T-helper 1 cell treated with Interleukin-12 subunit alpha and Interleukin-12 subunit beta and Interleukin-4 antibody, amounts not matched to agents 30 ng/mL and 1 ng/mL, for 36 hours (primary cell): Measurements from ENCODE around the gene RPE65. TPM values are rescaled to one million over a fixed set of nuclear protein-coding genes. Genes with fewer than 3 reads are reported as not detected.
"Not testable (repeated sequence)": the region's sequence is repeated elsewhere in the genome, so short reads cannot be mapped to it uniquely, and the experiment has no call there.

Experiments used
- intact Hi-C: fragments of 100-400 bp; cut with micrococcal nuclease; formaldehyde crosslinking; loops from one replicate; pipeline ENCODE4 v1.15.1; 2024
- total RNA-seq: library from RNA; stranded (reverse); gene quantifications from 2 replicates; pipeline ENCODE4 v1.2.3, GENCODE V29; 2022

Gene RPE65
- not detected in 2 replicates for total RNA-seq

GRCh38 chr1:68449901-68450300, at the start of gene RPE65:
TSS of gene RPE65 (minus strand) at chr1:68449954. CDS start at chr1:68449905, 49 bp downstream.
- intact Hi-C loops: no loop called here

GRCh38 chr1:68497358-68497698, 47.6 kb upstream of the RPE65 start:
- intact Hi-C loops: loop anchor here (1.0 to 10.0 kb wide), 8 partner anchors 15 to 1913 kb away; partner anchors contain the start of genes DNAI4, GADD45A, LRRC7 and MIER1

- intact Hi-C loops: loop anchor here (1.0 to 10.0 kb wide), 9 partner anchors 9 to 1913 kb away; partner anchors contain the start of genes DNAI4, GADD45A, LRRC7 and MIER1
Measured at GRCh38 chr1:68496680-68497357, 47.1 kb upstream of the RPE65 start, which contains the start of gene DEPDC1. TSS of gene DEPDC1 (minus strand) at chr1:68497082. CDS start at chr1:68496999, 83 bp downstream.

- intact Hi-C loops: loop anchor here (1.0 to 10.0 kb wide), 8 partner anchors 8 to 1725 kb away; partner anchors contain the start of genes DNAI4, GADD45A, LRRC7 and MIER1
Measured at GRCh38 chr1:68495968-68496679, 46.4 kb upstream of the RPE65 start.

GRCh38 chr1:68495532-68495931, 45.8 kb upstream of the RPE65 start:
- intact Hi-C loops: loop anchor here (5.0 to 10.0 kb wide), 4 partner anchors 758 to 1571 kb away; partner anchors contain the start of genes DNAI4, LRRC7, MIER1 and SERBP1

- intact Hi-C loops: loop anchor here (10.0 kb wide), 3 partner anchors 1058 to 1568 kb away; partner anchors contain the start of genes DNAI4, LRRC7, MIER1 and SERBP1
Measured at GRCh38 chr1:68493193-68493592, 43.4 kb upstream of the RPE65 start.

GRCh38 chr1:68492255-68492654, 42.5 kb upstream of the RPE65 start:
- intact Hi-C loops: loop anchor here (10.0 kb wide), 3 partner anchors 1057 to 1567 kb away; partner anchors contain the start of genes DNAI4, LRRC7, MIER1 and SERBP1

GRCh38 chr1:68490046-68490651, 40.4 kb upstream of the RPE65 start:
- intact Hi-C loops: loop anchor here (10.0 kb wide), 3 partner anchors 1055 to 1565 kb away; partner anchors contain the start of genes DNAI4, LRRC7, MIER1 and SERBP1

GRCh38 chr1:68485431-68486022, 35.8 kb upstream of the RPE65 start:
- intact Hi-C loops: no loop called here

- intact Hi-C loops: no loop called here
Measured at GRCh38 chr1:68484618-68485017, 34.9 kb upstream of the RPE65 start.

- intact Hi-C loops: no loop called here
Measured at GRCh38 chr1:68481041-68481440, 31.3 kb upstream of the RPE65 start.

GRCh38 chr1:68479501-68479900, 29.7 kb upstream of the RPE65 start:
- intact Hi-C loops: no loop called here

GRCh38 chr1:68478662-68479061, 28.9 kb upstream of the RPE65 start:
- intact Hi-C loops: no loop called here

GRCh38 chr1:68476626-68477025, 26.9 kb upstream of the RPE65 start:
- intact Hi-C loops: not testable (repeated sequence)

GRCh38 chr1:68473060-68473459, 23.3 kb upstream of the RPE65 start:
- intact Hi-C loops: no loop called here

- intact Hi-C loops: loop anchor here (1.0 kb wide), 1 partner anchor 1267 kb away; no protein-coding TSS in a partner anchor
Measured at GRCh38 chr1:68470388-68470970, 20.7 kb upstream of the RPE65 start.

GRCh38 chr1:68464891-68465290, 15.1 kb upstream of the RPE65 start:
- intact Hi-C loops: no loop called here

GRCh38 chr1:68460935-68461334, 11.2 kb upstream of the RPE65 start:
- intact Hi-C loops: no loop called here

- intact Hi-C loops: no loop called here
Measured at GRCh38 chr1:68459796-68460195, 10.0 kb upstream of the RPE65 start.

GRCh38 chr1:68459091-68459490, 9.3 kb upstream of the RPE65 start:
- intact Hi-C loops: no loop called here

GRCh38 chr1:68456202-68456601, 6.4 kb upstream of the RPE65 start:
- intact Hi-C loops: no loop called here
